Neural progenitor cell (in vitro differentiated cells): ENCODE measurements around the gene RBM28. TPM values are rescaled to one million over a fixed set of nuclear protein-coding genes. Genes with fewer than 3 reads are reported as not detected.
"Not testable (repeated sequence)": the region's sequence is repeated elsewhere in the genome, so short reads cannot be mapped to it uniquely, and the experiment has no call there.

Source experiments
- DNase-seq: peaks from one replicate; pipeline ENCODE4 v3.0.0-alpha.2; 2016; ENCODE audit warnings: low spot score
- H2AFZ ChIP-seq: fragments of 200-600 bp; sonication (generic); replicated peaks from 2 replicates; pipeline ENCODE4 v1.6.1; 2016; ENCODE audit warnings: antibody characterized with exemption
- H3F3A ChIP-seq: fragments of 200-600 bp; sonication (generic); 2 replicates; pipeline ENCODE4 v1.6.1; 2016; ENCODE audit warnings: antibody characterized with exemption, low read depth
- H3K27ac ChIP-seq: fragments of 200-600 bp; sonication (generic); 2 replicates; pipeline ENCODE4 v1.5.1; 2016; ENCODE audit warnings: mild to moderate bottlenecking
- H3K27me3 ChIP-seq: fragments of 200-600 bp; sonication (generic); 2 replicates; pipeline ENCODE4 v1.6.1; 2016; ENCODE audit warnings: mild to moderate bottlenecking, moderate library complexity
- H3K36me3 ChIP-seq: fragments of 200-600 bp; sonication (generic); 2 replicates; pipeline ENCODE4 v1.5.1; 2016
- H3K4me1 ChIP-seq: fragments of 200-600 bp; sonication (generic); 2 replicates; pipeline ENCODE4 v1.6.1; 2016; ENCODE audit warnings: mixed run types
- H3K4me2 ChIP-seq: fragments of 200-600 bp; sonication (generic); 2 replicates; pipeline ENCODE4 v1.6.1; 2016
- H3K4me3 ChIP-seq: fragments of 200-600 bp; sonication (generic); 2 replicates; pipeline ENCODE4 v1.5.1; 2016
- H3K79me2 ChIP-seq: fragments of 200-600 bp; sonication (generic); 2 replicates; pipeline ENCODE4 v1.6.1; 2016; ENCODE audit warnings: low read depth
- H3K9ac ChIP-seq: fragments of 200-600 bp; sonication (generic); 2 replicates; pipeline ENCODE4 v1.6.1; 2016
- H3K9me3 ChIP-seq: fragments of 200-600 bp; sonication (generic); 2 replicates; pipeline ENCODE4 v1.5.1; 2016; ENCODE audit warnings: low read depth
- H4K20me1 ChIP-seq: fragments of 200-600 bp; sonication (generic); 2 replicates; pipeline ENCODE4 v1.6.1; 2016; ENCODE audit warnings: low read depth
- H3K27ac Mint-ChIP-seq: 3 replicates; pipeline ENCODE4 v1.8.0; 2021; ENCODE audit warnings: mixed read lengths
- H3K27me3 Mint-ChIP-seq: 2 replicates; pipeline ENCODE4 v1.8.0; 2022; ENCODE audit warnings: low read depth, mild to moderate bottlenecking, inconsistent platforms, moderate library complexity, mixed read lengths; ENCODE audit not compliant: insufficient read depth
- H3K36me3 Mint-ChIP-seq: 3 replicates; pipeline ENCODE4 v1.8.0; 2021; ENCODE audit warnings: mixed read lengths
- H3K4me1 Mint-ChIP-seq: 3 replicates; pipeline ENCODE4 v1.8.0; 2021; ENCODE audit warnings: mixed read lengths
- H3K4me3 Mint-ChIP-seq: 3 replicates; pipeline ENCODE4 v1.8.0; 2021; ENCODE audit warnings: mild to moderate bottlenecking, moderate library complexity, mixed read lengths
- H3K9me3 Mint-ChIP-seq: 3 replicates; pipeline ENCODE4 v1.8.0; 2020; ENCODE audit warnings: mixed read lengths
- EZH2 ChIP-seq: fragments of 200-600 bp; sonication (generic); IDR thresholded peaks from 2 replicates; pipeline ENCODE4 v1.6.1; 2017; ENCODE audit warnings: antibody characterized with exemption, mild to moderate bottlenecking, moderate library complexity
- EZH2phosphoT487 ChIP-seq: fragments of 200-600 bp; sonication (generic); IDR thresholded peaks from 2 replicates; pipeline ENCODE4 v1.6.1; 2017; ENCODE audit warnings: antibody characterized with exemption
- total RNA-seq: library from RNA; depleted of rRNA; stranded (reverse); fragments of >200 nt; gene quantifications from 2 replicates; pipeline ENCODE4 v1.2.3, GENCODE V29; 2015; ENCODE audit warnings: low replicate concordance
- TF ChIP-seq, protein P1 (sequence below): fragments of 200-600 bp; sonication (generic); IDR thresholded peaks from 2 replicates; pipeline ENCODE4 v1.5.1; 2017; ENCODE audit warnings: antibody characterized with exemption, mild to moderate bottlenecking

Gene RBM28
- total RNA-seq, 1 donor from 2014 or later = 33.5 TPM

DNA sequence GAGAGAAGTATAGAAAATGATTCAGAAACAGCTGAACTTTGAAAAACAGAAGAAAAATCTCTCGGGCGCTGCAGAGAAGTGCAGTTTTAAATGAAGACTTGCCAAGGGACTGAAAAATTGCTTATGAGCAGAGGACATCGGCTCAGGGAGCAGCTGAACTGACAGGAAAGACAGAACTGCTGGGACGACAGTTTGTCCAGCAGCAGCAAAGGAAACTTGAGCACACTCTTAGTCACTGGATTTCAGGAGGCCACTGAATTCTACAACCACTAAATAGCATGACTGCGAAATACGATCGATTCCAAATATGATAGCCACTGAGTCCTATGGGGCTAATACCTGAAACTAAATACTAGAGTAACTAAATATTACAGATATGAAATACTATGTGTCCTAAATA is 59.6 kb downstream of the RBM28 start:
- Histone ChIP-seq H3K36me3 (no peaks in the 10 kb centered on the region), H3K27ac (no peak overlapping the region), H3K4me2 (no peak overlapping the region), H3K9ac (no peak overlapping the region), H3F3A (no peaks in the 10 kb centered on the region), H3K79me2 (no peaks in the 10 kb centered on the region), H3K9me3 (no peaks in the 10 kb centered on the region), H4K20me1 (no peaks in the 10 kb centered on the region), H3K4me1 (no peaks in the 10 kb centered on the region), H3K27me3 (no peaks in the 10 kb centered on the region), H2AFZ (no peak overlapping the region), H3K4me3 (no peak overlapping the region)
- Mint-ChIP-seq H3K4me3 (no peak overlapping the region), H3K36me3 (peaks cover 9% of the 10 kb centered on the region), H3K27ac (peak overlapping the region; percentile 42), H3K27me3 (peaks cover 14% of the 10 kb centered on the region), H3K9me3 (peaks cover 10% of the 10 kb centered on the region), H3K4me1 (no peaks in the 10 kb centered on the region)
- no peak for TF ChIP-seq EZH2
- TF ChIP-seq, protein P1, sequence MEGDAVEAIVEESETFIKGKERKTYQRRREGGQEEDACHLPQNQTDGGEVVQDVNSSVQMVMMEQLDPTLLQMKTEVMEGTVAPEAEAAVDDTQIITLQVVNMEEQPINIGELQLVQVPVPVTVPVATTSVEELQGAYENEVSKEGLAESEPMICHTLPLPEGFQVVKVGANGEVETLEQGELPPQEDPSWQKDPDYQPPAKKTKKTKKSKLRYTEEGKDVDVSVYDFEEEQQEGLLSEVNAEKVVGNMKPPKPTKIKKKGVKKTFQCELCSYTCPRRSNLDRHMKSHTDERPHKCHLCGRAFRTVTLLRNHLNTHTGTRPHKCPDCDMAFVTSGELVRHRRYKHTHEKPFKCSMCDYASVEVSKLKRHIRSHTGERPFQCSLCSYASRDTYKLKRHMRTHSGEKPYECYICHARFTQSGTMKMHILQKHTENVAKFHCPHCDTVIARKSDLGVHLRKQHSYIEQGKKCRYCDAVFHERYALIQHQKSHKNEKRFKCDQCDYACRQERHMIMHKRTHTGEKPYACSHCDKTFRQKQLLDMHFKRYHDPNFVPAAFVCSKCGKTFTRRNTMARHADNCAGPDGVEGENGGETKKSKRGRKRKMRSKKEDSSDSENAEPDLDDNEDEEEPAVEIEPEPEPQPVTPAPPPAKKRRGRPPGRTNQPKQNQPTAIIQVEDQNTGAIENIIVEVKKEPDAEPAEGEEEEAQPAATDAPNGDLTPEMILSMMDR = no peak
- no peak for TF ChIP-seq EZH2phosphoT487
- DNase-seq = no peak

DNA sequence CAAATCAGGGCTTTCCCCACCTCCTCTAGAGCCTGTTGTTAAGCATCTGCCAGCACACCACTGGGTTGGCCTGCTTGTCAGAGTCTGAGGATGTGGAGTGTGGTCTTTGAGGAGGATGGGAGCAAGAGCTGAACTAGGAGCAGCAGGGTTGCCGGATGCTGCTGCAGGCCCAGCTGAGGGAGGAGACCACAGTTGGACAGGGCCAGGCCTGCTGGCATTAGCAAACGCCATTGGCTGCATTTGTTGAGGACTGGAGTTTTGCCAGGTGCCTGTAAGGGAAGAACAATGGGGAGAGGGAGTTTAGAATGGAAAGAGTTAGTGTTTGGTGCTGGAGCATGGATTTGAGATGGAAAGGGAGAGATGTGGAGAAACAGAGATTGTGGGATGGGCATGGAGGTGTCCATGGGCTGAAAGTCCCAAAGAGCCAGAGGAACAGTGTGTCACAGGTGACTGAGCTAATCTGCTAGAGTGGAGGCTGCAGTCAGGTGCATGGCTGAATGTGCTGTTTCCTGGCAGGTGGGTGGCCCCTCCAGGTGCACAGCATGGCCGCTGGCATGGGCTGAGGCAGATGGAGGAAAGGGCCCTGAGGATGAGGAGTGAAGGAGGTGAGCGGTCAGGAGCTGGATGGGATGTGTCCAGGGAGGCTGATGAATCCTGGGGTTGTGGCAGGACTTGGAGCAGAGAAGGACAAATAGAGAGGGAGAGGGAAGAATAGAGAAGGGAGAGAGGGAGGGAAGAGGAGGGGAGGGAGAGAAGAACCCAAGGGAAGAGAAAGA is 61.9 kb downstream of the RBM28 start:
- no peaks in the 10 kb centered on the region for H4K20me1 ChIP-seq
- no peak overlapping the region for H3K27ac ChIP-seq
- H3K4me1 ChIP-seq = no peaks in the 10 kb centered on the region
- H3F3A ChIP-seq = no peaks in the 10 kb centered on the region
- no peak overlapping the region for H2AFZ ChIP-seq
- H3K79me2 ChIP-seq = no peaks in the 10 kb centered on the region
- no peaks in the 10 kb centered on the region for H3K36me3 ChIP-seq
- no peak overlapping the region for H3K4me3 ChIP-seq
- H3K27ac Mint-ChIP-seq = no peak overlapping the region
- H3K4me1 Mint-ChIP-seq = no peaks in the 10 kb centered on the region
- H3K9ac ChIP-seq = no peak overlapping the region
- no peaks in the 10 kb centered on the region for H3K27me3 ChIP-seq
- no peak overlapping the region for H3K4me3 Mint-ChIP-seq
- H3K36me3 Mint-ChIP-seq = peaks cover 5% of the 10 kb centered on the region
- no peak for TF ChIP-seq EZH2phosphoT487
- no peak for TF ChIP-seq EZH2
- TF ChIP-seq, protein P1 = no peak
- H3K4me2 ChIP-seq = no peak overlapping the region
- no peak for DNase-seq
- peaks cover 11% of the 10 kb centered on the region for H3K27me3 Mint-ChIP-seq
- no peaks in the 10 kb centered on the region for H3K9me3 ChIP-seq
- H3K9me3 Mint-ChIP-seq = peaks cover 12% of the 10 kb centered on the region

- not testable (repeated sequence) for DNase-seq, H3K27me3 Mint-ChIP-seq, H3K4me3 Mint-ChIP-seq, H3K4me2 ChIP-seq, H3K36me3 ChIP-seq, H3K79me2 ChIP-seq, H4K20me1 ChIP-seq, H3K4me3 ChIP-seq, H3K9ac ChIP-seq, H3F3A ChIP-seq, H3K27me3 ChIP-seq, H3K4me1 Mint-ChIP-seq, H3K27ac ChIP-seq, H2AFZ ChIP-seq, H3K4me1 ChIP-seq, H3K36me3 Mint-ChIP-seq, H3K27ac Mint-ChIP-seq, H3K9me3 ChIP-seq
- peaks cover 12% of the 10 kb centered on the region for H3K9me3 Mint-ChIP-seq
Observed at GRCh38 chr7:128280451-128280850, 63.3 kb downstream of the RBM28 start.

DNA sequence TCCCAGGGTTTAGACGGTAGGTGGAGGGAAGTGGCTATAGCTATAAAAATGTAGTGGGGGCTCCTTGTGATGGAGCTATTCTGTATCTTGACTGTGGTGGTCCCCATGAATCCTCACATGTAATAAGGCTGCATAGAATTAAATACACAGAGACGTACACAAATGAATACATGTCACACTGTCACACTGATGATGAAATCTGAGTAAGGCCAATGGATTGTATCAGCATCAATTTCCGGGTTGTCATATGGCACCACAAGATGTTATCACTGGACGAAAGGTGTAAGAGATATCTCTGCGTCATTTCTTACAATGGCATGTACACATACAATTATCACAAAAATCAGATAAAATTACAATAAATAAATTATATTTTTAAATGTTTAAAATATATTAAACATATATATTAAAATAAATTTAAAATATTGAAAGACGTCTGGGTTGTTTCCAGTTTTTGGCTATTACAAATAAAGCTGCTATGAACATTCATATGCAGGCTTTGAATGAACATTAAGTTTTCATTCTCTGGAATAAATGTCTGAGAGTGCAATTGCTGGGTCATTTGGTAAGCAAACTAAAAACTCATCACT is 64.5 kb downstream of the RBM28 start:
- Histone ChIP-seq H3K9me3 (no peaks in the 10 kb centered on the region), H3K9ac (no peak overlapping the region), H3K79me2 (no peaks in the 10 kb centered on the region), H3K36me3 (no peaks in the 10 kb centered on the region), H3F3A (no peaks in the 10 kb centered on the region), H3K4me3 (no peak overlapping the region), H3K27ac (no peak overlapping the region), H3K4me1 (peaks cover 3% of the 10 kb centered on the region), H2AFZ (no peak overlapping the region), H3K4me2 (no peak overlapping the region), H3K27me3 (no peaks in the 10 kb centered on the region), H4K20me1 (no peaks in the 10 kb centered on the region)
- Mint-ChIP-seq H3K27me3 (peaks cover 11% of the 10 kb centered on the region), H3K27ac (no peak overlapping the region), H3K4me3 (no peak overlapping the region), H3K9me3 (peaks cover 12% of the 10 kb centered on the region), H3K36me3 (peaks cover 2% of the 10 kb centered on the region), H3K4me1 (peaks cover 7% of the 10 kb centered on the region)
- DNase-seq = no peak
- TF ChIP-seq EZH2phosphoT487 (no peak), EZH2 (no peak)
- TF ChIP-seq, protein P1 = no peak
